ENCODE measurements around the gene HOXD13. TPM values are rescaled to one million over a fixed set of nuclear protein-coding genes. Genes with fewer than 3 reads are reported as not detected.

Gene HOXD13
- total RNA-seq, 6 experiments from 2014 or later, result 1.2 to 1.7 (median 1.5) TPM

GRCh38 chr2:176121190-176122051 is 28.9 kb downstream of the HOXD13 start:
- DNase-seq, result no peak
- no peaks in the 10 kb centered on the region for H3K4me1 Mint-ChIP-seq (ENCODE audit: low read depth)
- no peaks in the 10 kb centered on the region for H3K9me3 Mint-ChIP-seq
- TF ChIP-seq, protein P1, sequence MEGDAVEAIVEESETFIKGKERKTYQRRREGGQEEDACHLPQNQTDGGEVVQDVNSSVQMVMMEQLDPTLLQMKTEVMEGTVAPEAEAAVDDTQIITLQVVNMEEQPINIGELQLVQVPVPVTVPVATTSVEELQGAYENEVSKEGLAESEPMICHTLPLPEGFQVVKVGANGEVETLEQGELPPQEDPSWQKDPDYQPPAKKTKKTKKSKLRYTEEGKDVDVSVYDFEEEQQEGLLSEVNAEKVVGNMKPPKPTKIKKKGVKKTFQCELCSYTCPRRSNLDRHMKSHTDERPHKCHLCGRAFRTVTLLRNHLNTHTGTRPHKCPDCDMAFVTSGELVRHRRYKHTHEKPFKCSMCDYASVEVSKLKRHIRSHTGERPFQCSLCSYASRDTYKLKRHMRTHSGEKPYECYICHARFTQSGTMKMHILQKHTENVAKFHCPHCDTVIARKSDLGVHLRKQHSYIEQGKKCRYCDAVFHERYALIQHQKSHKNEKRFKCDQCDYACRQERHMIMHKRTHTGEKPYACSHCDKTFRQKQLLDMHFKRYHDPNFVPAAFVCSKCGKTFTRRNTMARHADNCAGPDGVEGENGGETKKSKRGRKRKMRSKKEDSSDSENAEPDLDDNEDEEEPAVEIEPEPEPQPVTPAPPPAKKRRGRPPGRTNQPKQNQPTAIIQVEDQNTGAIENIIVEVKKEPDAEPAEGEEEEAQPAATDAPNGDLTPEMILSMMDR (IDR thresholded peaks at IDR 0.05), result 0 out of 2 replicates have a peak, but pooled peaks have one; percentile 1
- H3K27me3 Mint-ChIP-seq (ENCODE audit: insufficient read depth), result peaks cover 9% of the 10 kb centered on the region
- no peak overlapping the region for H3K27ac Mint-ChIP-seq
- no peak overlapping the region for H3K4me3 Mint-ChIP-seq
- H3K36me3 Mint-ChIP-seq (ENCODE audit: low read depth), result peaks cover 22% of the 10 kb centered on the region

- TF ChIP-seq, protein P1 (IDR thresholded peaks at IDR 0.05), result no peak
- peaks cover 15% of the 10 kb centered on the region for H3K36me3 Mint-ChIP-seq (ENCODE audit: low read depth)
- no peaks in the 10 kb centered on the region for H3K9me3 Mint-ChIP-seq
- H3K27ac Mint-ChIP-seq, result no peak overlapping the region
- peak overlapping the region; percentile 67; the same call in 1 of the 2 replicates for H3K4me3 Mint-ChIP-seq
- peaks cover 5% of the 10 kb centered on the region for H3K4me1 Mint-ChIP-seq (ENCODE audit: low read depth)
- peaks cover 9% of the 10 kb centered on the region for H3K27me3 Mint-ChIP-seq (ENCODE audit: insufficient read depth)
- DNase-seq, result no peak
Measured at GRCh38 chr2:176122052-176122682, 29.6 kb downstream of the HOXD13 start.

GRCh38 chr2:176122683-176123410 is 30.3 kb downstream of the HOXD13 start, which contains the start of gene HOXD9:
Gene HOXD9 (plus strand): TSS chr2:176122719. CDS start chr2:176122769, 50 bp downstream.
- Mint-ChIP-seq H3K9me3 (no peaks in the 10 kb centered on the region), H3K4me3 (peak within 1 kb of the TSS; percentile 67; the same call in 1 of the 2 replicates), H3K27me3 (ENCODE audit: insufficient read depth) (peaks cover 11% of the 10 kb centered on the region)

DNA sequence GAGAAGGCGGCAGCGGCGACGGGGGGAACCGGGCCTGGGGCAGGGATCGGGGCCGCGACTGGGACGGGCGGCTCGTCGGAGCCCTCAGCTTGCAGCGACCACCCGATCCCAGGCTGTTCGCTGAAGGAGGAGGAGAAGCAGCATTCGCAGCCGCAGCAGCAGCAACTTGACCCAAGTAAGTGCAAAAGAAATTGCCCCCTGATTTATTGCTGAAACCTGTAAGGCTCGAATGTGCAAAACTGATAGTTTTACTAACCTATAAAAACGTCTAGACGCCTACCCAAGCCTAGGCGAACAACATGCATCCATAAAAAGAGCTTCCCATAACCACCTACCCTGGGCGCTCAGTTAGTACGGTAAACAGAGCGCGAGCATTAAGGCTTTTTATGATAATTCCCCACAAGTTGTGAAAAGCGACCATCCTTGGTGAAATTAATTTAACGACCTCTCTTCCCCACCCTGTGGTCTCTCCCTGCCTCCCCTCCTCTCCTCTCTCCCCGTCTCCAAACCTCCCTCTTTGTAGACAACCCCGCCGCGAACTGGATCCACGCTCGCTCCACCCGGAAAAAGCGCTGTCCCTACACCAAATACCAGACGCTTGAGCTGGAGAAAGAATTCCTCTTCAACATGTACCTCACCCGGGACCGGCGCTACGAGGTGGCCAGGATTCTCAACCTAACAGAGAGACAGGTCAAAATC is 31.0 kb downstream of the HOXD13 start:
- peaks cover 14% of the 10 kb centered on the region for H3K27me3 Mint-ChIP-seq (ENCODE audit: insufficient read depth)
- peaks cover 19% of the 10 kb centered on the region for H3K4me1 Mint-ChIP-seq (ENCODE audit: low read depth)
- DNase-seq, result no peak
- TF ChIP-seq, protein P1 (IDR thresholded peaks at IDR 0.05), result no peak
- no peak overlapping the region for H3K27ac Mint-ChIP-seq
- H3K9me3 Mint-ChIP-seq, result no peaks in the 10 kb centered on the region
- peaks cover 12% of the 10 kb centered on the region for H3K36me3 Mint-ChIP-seq (ENCODE audit: low read depth)
- no peak overlapping the region; the same call in 1 of the 2 replicates for H3K4me3 Mint-ChIP-seq

More at GRCh38 chr2:176122683-176123410, 30.3 kb downstream of the HOXD13 start, which contains the start of gene HOXD9:
- TF ChIP-seq, protein P1 (IDR thresholded peaks at IDR 0.05), result no peak
- no peak within 1 kb of the TSS for H3K27ac Mint-ChIP-seq
- peaks cover 12% of the 10 kb centered on the region for H3K4me1 Mint-ChIP-seq (ENCODE audit: low read depth)
- DNase-seq, result no peak
- H3K36me3 Mint-ChIP-seq (ENCODE audit: low read depth), result peaks cover 14% of the 10 kb centered on the region
